NCI-H2081 treated with DMSO at 0.1 percent for 48 hours (cell line): ENCODE measurements around the gene IL1R2.
"Not testable (repeated sequence)": the region's sequence is repeated elsewhere in the genome, so short reads cannot be mapped to it uniquely, and the experiment has no call there.

Experiments used
- DNase-seq: peaks from one replicate; lab custom pipeline; 2025; lab: John Stamatoyannopoulos, UW

The IL1R2 gene

DNA sequence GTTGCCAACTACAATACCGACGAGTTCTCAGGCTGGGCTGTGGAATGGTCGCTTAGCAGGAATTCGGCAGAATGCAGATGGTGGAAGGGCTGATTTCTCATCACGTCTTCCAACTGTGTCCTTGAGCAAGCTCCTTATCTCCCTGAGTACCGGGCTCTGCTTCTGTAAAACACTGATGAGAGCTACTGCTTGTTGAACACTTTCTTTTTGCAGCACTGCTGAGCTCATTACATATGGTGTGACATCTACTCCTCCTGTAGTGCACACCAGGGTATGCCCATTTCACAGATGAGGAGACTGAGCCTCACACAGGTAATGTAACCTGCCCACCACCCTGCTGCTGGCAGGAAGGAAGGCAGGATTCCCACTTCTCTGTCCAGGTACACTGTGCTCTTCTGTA is 8.3 kb downstream of the IL1R2 start:
- DNase-seq: no peak

GRCh38 chr2:102000813-102001766 is 9.3 kb downstream of the IL1R2 start:
- no peak for DNase-seq

- no peak for DNase-seq
Measured at GRCh38 chr2:102001767-102002142, 10.0 kb downstream of the IL1R2 start.

DNA sequence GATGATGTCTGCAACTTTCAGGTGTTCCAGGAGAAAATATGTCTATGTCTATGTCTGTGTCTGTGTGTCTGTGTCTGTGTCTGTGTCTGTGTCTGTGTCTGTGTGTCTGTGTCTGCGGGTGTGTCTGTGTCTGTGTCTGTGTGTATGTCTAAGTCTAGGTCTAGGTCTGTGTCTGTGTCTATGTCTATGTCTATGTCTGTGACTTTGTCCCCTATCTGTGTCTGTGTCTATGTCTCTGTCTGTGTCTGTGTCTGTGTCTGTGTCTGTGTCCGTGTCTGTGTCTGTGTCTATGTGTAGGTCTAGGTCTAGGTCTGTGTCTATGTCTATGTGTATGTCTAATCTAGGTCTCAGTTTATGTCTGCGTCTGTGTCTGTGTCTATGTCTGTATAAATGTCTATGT is 10.5 kb downstream of the IL1R2 start:
- no peak for DNase-seq

DNA sequence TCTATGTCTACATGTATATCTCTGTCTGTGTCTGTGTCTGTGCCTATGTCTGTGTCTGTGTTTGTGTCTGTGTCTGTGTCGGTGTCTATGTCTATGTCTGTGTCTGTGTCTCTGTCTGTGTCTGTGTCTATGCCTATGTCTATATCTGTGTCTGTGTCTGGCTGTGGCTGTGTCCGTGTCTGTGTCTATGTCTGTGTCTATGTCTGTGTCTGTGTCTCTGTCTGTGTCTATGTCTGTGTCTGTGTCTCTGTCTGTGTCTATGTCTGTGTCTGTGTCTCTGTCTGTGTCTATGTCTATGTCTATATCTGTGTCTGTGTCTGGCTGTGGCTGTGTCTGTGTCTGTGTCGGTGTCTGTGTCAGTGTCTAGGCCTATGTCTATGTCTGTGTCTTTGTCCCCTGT is 11.1 kb downstream of the IL1R2 start:
- not testable (repeated sequence) for DNase-seq

- DNase-seq: no peak
Measured at GRCh38 chr2:102003696-102004095, 11.9 kb downstream of the IL1R2 start.

DNA sequence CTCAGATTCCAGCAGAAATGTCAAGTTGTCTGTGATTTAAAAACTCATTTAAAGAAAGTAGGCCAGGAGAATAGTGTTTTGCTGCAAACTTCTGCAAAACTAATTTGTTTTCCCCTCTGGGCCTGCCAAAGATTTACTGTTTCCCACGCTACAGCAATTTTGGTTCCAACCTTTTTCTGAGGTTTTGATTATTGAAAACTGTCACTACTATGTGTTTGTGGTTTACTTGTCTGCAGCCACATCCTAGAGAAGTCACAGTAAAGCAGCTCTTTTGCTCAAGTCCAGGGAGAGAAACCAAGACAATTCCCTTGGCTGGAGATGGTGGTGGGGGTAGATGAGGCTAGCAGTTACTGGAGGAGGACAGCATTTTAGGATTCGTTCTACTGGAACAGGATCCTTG is 12.8 kb downstream of the IL1R2 start:
- no peak for DNase-seq

DNA sequence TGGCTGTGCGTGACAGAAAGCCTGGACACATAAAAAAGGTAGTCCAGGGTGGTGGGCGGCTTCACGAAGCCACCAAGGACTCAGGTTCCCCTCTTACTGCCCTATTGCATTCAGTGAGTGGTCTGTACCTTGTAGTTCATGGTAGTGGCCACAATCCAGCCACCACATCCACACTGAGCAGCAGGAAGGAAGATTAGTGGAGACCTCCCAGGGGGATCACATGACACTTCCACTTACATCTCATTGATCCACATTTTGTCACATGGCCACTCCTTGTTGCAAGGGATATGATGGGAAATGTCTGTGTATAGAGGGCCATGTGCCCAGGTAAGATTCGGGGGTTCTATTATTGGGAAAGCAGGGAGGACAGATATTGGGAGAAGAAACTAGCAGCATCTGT is 13.7 kb downstream of the IL1R2 start:
- no peak for DNase-seq

DNA sequence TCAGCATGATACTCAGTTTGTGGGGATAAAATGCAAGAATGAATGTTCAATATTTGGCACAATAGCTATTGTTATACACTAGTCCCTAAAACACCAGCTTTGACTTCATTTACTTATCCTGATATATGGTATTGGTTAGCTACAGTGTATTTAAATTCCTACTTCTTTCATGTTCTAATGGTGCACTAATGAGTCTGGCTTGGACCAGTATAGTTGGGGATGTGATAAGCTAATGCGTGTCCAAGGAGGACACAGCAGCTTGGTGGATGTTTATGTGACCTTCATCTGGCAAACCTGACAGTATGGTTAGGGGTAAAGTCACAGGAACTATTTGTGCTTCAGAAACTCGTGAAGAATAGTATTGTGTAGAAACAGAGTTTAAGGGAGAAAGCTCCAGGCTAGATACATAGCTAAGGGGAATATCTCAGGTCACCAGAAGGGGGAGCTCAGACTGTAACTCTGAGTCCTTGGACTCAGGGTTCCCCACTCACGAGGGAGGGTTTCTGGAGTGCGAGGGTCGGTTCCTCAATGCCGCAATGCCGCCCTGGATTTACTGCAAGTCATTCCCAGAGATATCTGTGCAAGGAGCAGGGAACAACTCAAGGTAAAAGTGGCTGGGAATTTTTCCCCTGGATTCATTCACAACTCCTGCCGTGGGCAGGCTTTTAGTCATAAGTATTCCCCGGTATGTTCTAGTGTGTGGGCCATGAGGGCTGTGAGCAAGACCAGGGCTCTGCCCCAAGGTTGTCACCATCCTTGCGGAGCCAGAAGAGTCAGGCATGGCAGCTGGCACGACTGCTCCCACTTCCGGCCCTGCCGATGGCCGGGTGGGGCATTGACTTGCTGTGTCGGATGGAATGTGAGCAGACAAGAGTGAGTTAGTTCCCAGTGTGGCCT is 14.5 kb downstream of the IL1R2 start:
- no peak for DNase-seq

GRCh38 chr2:102006886-102007278 is 15.1 kb downstream of the IL1R2 start:
- no peak for DNase-seq

GRCh38 chr2:102008490-102008889 is 16.7 kb downstream of the IL1R2 start:
- no peak for DNase-seq

- no peak for DNase-seq
Measured at GRCh38 chr2:102009557-102009956, 17.8 kb downstream of the IL1R2 start.

DNA sequence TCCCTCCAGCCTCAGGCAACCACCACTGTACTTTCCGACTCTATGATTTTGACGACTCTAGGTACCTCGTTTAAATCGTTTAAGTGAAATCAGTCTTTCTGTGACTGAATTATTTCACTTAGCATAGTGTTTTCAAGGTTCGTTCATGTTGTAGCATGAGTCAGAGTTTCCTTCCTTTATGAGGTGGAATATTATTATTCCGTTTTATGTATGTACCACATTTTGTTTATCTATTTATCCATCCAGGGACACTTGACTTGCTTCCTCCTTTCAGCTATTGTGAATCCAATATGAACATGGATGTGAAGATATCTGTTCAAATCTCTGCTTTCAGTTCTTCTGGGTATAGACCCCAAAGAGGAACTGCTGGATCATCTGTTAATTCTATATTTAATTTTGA is 19.1 kb downstream of the IL1R2 start:
- DNase-seq: no peak

GRCh38 chr2:102012061-102012614 is 20.4 kb downstream of the IL1R2 start:
- DNase-seq: no peak

DNA sequence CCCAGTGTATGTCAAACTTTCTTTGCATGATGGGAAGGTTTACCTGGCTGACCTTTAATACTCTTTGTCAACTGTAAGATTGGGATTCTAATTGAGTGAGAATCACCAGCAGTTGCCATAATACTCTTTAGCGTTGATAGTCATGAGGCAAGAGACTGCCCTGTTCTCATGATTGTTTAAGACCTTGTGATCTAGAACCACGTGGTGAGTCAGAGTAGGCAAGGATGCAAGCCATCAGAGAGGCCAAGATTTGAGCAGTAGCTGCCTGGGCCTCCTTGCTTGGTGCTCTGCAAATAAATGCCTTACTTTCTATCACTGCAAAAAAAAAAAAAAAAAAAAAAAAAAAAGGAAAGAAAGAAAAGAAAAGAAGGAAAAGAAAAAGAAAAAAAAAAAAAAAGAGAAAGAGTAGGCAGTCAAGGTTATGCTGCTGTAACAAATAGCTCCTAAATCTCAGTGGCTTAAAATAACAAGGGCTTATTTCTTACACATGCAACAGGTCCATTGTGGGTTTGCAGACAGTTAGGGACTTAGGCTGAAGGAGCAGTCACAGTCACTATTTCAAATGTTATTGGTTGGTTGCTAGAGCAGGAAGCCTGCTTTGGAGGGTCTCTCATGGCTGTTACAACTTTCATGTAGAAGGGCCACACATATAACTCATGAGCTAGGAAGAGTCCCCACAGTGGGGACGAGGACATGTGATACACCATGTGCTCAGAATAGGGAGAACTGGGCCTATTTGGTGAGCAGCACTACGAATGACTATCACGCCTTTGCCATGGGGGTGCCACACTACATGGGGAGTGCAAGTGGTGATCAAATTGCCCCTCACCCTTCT is 21.7 kb downstream of the IL1R2 start:
- DNase-seq: no peak

GRCh38 chr2:102014041-102014345 is 22.2 kb downstream of the IL1R2 start:
- DNase-seq: no peak

DNA sequence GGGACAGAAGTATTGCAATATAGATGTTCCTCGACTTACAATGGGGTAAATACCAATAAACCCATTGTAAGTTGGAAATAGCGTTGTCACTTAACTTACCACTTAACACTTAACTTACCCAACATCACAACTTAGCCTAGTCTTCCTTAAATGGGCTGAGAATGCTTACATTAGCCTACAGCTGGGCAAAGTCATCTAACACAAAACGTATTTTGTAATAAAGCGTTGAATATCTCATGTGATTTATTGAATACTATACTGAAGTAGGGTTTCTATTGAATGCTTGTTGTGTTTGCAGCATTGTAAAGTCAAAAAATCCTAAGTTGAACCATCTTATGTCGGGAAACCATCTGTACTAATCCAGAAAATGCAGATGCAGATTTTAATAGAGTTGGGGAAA is 23.6 kb downstream of the IL1R2 start:
- no peak for DNase-seq

- no peak for DNase-seq
Measured at GRCh38 chr2:102016399-102016955, 24.7 kb downstream of the IL1R2 start.

GRCh38 chr2:102018823-102019445 is 27.2 kb downstream of the IL1R2 start:
- DNase-seq: no peak

- DNase-seq: no peak
Measured at GRCh38 chr2:102020596-102021170, 28.9 kb downstream of the IL1R2 start.

DNA sequence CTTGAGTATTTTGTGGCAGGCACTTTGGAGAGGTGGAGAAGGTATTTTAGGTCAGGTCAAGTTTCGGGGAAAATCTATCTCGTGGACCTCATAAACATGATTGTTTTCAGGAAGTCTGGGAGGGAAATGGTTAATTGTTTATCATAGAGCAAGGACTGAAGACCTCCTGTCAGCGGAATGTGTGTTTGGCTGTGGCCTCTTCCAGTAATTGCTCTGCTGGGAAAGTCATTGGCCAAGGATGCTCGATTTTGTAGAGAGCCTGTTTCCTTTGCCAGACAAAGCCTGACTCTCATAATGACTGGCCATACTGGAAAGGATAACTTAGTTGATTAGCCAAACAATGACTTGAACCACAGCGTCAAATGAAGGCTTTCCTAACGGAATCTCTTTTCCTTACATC is 30.0 kb downstream of the IL1R2 start:
- no peak for DNase-seq
